ENCODE data around the gene MCFD2. TPM values are rescaled to one million over a fixed set of nuclear protein-coding genes. Genes with fewer than 3 reads are reported as not detected.
"Not testable (repeated sequence)": the region's sequence is repeated elsewhere in the genome, so short reads cannot be mapped to it uniquely, and the experiment has no call there.

The MCFD2 gene
- total RNA-seq, 2 donors from 2014 or later: 42.2 to 73.7 TPM

- Histone ChIP-seq H3K9me3 (no peaks in the 10 kb centered on the region), H3K27me3 (no peaks in the 10 kb centered on the region), H3K4me3 (no peak overlapping the region), H3K4me1 (peaks cover 57% of the 10 kb centered on the region), H3K27ac (peak overlapping the region in 1 of 4 donors; percentile 10), H3K36me3 (replicated peaks in 1 of 2; ENCODE audit: insufficient read depth in 1 of 2, low read depth in 2 of 2) (peaks cover 12 to 24% of the 10 kb centered on the region in 2 donors)
- intact Hi-C loops (cut with DNase I): no loop called here
- ATAC-seq: peak; percentile 30
- WGBS, 2 donors: 64 to 78% methylated on average over 5 to 6 of the region's 6 CpGs
- no peak for TF ChIP-seq CTCF (IDR thresholded peaks at IDR 0.05)
- TF ChIP-seq POLR2A (IDR thresholded peaks at IDR 0.05): no peak
- peak in 2 of 4 donors; percentile 21 to 39 for DNase-seq
Observed at GRCh38 chr2:46909771-46910419, 5.7 kb downstream of the MCFD2 start.

- intact Hi-C loops (cut with DNase I): no loop called here
- ATAC-seq (no peak), DNase-seq (no peak)
- Histone ChIP-seq H3K4me1 (peaks cover 56% of the 10 kb centered on the region), H3K36me3 (replicated peaks in 1 of 2; ENCODE audit: insufficient read depth in 1 of 2, low read depth in 2 of 2) (peaks cover 12 to 24% of the 10 kb centered on the region in 2 donors), H3K27me3 (no peaks in the 10 kb centered on the region), H3K9me3 (no peaks in the 10 kb centered on the region), H3K27ac (no peak overlapping the region), H3K4me3 (no peak overlapping the region)
- 41 to 44% methylated on average over 4 of the region's 4 CpGs for WGBS, 2 donors
- TF ChIP-seq POLR2A (IDR thresholded peaks at IDR 0.05): no peak
Observed at GRCh38 chr2:46909150-46909549, 6.5 kb downstream of the MCFD2 start.

DNA sequence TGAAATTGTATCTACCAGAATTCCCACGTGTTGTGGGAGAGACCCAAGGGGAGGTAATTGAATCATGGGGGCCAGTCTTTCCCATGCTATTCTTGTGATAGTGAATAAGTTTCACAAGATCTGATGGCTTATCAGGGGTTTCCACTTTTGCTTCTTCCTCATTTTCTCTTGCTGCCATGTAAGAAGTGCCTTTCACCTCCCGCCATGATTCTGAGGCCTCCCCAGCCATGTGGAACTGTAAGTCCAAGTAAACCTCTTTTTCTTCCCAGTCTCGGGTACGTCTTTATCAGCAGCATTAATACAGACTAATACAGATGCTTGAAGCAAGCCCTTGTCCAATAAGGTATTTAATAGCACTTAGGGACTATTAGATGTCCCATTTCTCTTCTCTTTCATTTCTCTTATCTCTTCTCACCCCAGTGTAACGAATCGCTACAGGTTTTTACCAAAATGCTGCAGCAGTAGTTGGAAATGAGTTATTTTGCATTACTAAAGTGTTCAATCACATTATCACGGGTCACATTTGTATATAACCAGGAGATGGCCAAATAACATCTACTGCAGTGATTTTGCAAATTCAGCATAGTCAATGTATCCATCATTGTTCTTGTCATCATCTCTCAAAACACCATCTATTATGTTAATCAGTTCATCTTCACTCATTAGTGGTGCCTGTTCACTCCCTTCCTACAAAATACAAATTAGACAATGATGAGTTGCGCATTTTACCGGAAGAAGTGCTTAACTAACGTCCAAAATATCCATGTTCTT lies 10.5 kb downstream of the MCFD2 start:
- H3K27me3 ChIP-seq; H3K4me3 ChIP-seq; DNase-seq; H3K27ac ChIP-seq; intact Hi-C loops (cut with DNase I); ATAC-seq; H3K9me3 ChIP-seq: not testable (repeated sequence)
- WGBS, 2 donors: 90 to 92% methylated on average over 10 of the region's 10 CpGs
- H3K36me3 ChIP-seq (replicated peaks in 1 of 2; ENCODE audit: insufficient read depth in 1 of 2, low read depth in 2 of 2): peaks cover 12 to 24% of the 10 kb centered on the region in 2 donors
- H3K4me1 ChIP-seq: peaks cover 27% of the 10 kb centered on the region

DNA sequence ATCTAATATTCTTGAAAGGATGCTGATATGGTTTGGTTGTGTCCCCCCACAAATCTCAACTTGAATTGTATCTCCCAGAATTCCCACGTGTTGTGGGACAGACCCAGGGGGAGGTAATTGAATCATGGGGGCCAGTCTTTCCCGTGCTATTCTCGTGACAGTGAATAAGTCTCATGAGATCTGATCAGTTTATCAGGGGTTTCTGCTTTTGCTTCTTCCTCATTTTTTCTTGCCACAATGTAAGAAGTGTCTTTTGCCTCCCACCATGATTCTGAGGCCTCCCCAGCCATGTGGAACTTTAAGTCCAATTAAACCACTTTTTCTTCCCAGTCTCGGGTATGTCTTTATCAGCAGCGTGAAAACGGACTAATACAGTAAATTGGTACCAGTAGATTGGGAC lies 12.6 kb downstream of the MCFD2 start:
- ATAC-seq; intact Hi-C loops (cut with DNase I); DNase-seq; H3K27ac ChIP-seq; H3K27me3 ChIP-seq; H3K4me3 ChIP-seq; H3K9me3 ChIP-seq: not testable (repeated sequence)
- H3K4me1 ChIP-seq: peaks cover 14% of the 10 kb centered on the region
- 55 to 71% methylated on average over 6 of the region's 6 CpGs for WGBS, 2 donors
- peaks cover 8 to 12% of the 10 kb centered on the region in 2 donors for H3K36me3 ChIP-seq (replicated peaks in 1 of 2; ENCODE audit: insufficient read depth in 1 of 2, low read depth in 2 of 2)

- no peak for ATAC-seq
- TF ChIP-seq CTCF (IDR thresholded peaks at IDR 0.05) (no peak), POLR2A (IDR thresholded peaks at IDR 0.05) (no peak)
Observed at GRCh38 chr2:46902465-46902864, 13.1 kb downstream of the MCFD2 start.

GRCh38 chr2:46901611-46902010 lies 14.0 kb downstream of the MCFD2 start:
- ATAC-seq (no peak), DNase-seq (no peak)
- Histone ChIP-seq H3K36me3 (replicated peaks in 1 of 2; ENCODE audit: insufficient read depth in 1 of 2, low read depth in 2 of 2) (peaks cover 0 to 6% of the 10 kb centered on the region in 2 donors), H3K9me3 (no peaks in the 10 kb centered on the region), H3K27ac (no peak overlapping the region), H3K4me3 (no peak overlapping the region), H3K27me3 (no peaks in the 10 kb centered on the region), H3K4me1 (peaks cover 14% of the 10 kb centered on the region)
- intact Hi-C loops (cut with DNase I): no loop called here
- 50 to 57% methylated on average over 2 of the region's 2 CpGs for WGBS, 2 donors
- no peak for TF ChIP-seq CTCF (IDR thresholded peaks at IDR 0.05)

More at GRCh38 chr2:46902465-46902864, 13.1 kb downstream of the MCFD2 start:
- Histone ChIP-seq H3K36me3 (replicated peaks in 1 of 2; ENCODE audit: insufficient read depth in 1 of 2, low read depth in 2 of 2) (peaks cover 7 to 8% of the 10 kb centered on the region in 2 donors), H3K9me3 (no peaks in the 10 kb centered on the region), H3K4me1 (peaks cover 14% of the 10 kb centered on the region), H3K27ac (no peak overlapping the region), H3K4me3 (no peak overlapping the region), H3K27me3 (no peaks in the 10 kb centered on the region)
- DNase-seq: no peak
- intact Hi-C loops (cut with DNase I): no loop called here

Data from body of pancreas (tissue), 4 donors.